Tibial nerve (tissue), 4 donors: ENCODE results near the gene GOLPH3L. TPM values are rescaled to one million over a fixed set of nuclear protein-coding genes. Genes with fewer than 3 reads are reported as not detected.
A peak's percentile ranks its signal among the peaks of the same experiment; 100 is the strongest.

Source experiments
- DNase-seq, 2 donors: peaks; one replicate each; pipeline ENCODE4 v3.0.0-alpha.2; 2019; ENCODE audit warnings: low spot score in 2 of 2
- H3K27ac ChIP-seq, 4 donors: fragments of 200-600 bp; sonication (generic) in 3 of 4; one replicate each; pipeline ENCODE4 v1.5.1; 2017 to 2019; ENCODE audit warnings: mild to moderate bottlenecking in 1 of 4
- H3K27me3 ChIP-seq, 2 donors: fragments of 200-600 bp; sonication (generic) in 1 of 2; one replicate each; pipeline versions ENCODE4 v1.5.1 to v1.6.0; 2017 to 2019
- H3K36me3 ChIP-seq, 3 donors: fragments of 200-600 bp; sonication (generic); one replicate each; pipeline ENCODE4 v1.5.1; 2018 to 2019
- H3K4me1 ChIP-seq, 4 donors: fragments of 200-600 bp; sonication (generic) in 3 of 4; one replicate each; pipeline ENCODE4 v1.5.1; 2017 to 2019
- H3K4me3 ChIP-seq, 4 donors: fragments of 200-600 bp; sonication (generic) in 3 of 4; one replicate each; pipeline ENCODE4 v1.5.1; 2017 to 2019; ENCODE audit warnings: mild to moderate bottlenecking in 1 of 4, moderate library complexity in 1 of 4
- H3K9me3 ChIP-seq, 4 donors: fragments of 200-600 bp; sonication (generic) in 3 of 4; one replicate each; pipeline ENCODE4 v1.5.1; 2017 to 2019
- EP300 ChIP-seq, 2 donors: sonication (generic); formaldehyde crosslinking; IDR thresholded peaks; one replicate each; pipeline ENCODE4 v1.6.1; 2017; ENCODE audit warnings: antibody characterized with exemption in 2 of 2, mild to moderate bottlenecking in 1 of 2
- POLR2A ChIP-seq, 2 donors: fragments of 450-650 bp; IDR thresholded peaks; one replicate each; pipeline ENCODE4 v1.6.1; 2017; ENCODE audit warnings: antibody characterized with exemption in 2 of 2, mild to moderate bottlenecking in 2 of 2, moderate library complexity in 2 of 2
- WGBS, 2 donors: methylation state at CpG; one replicate each; pipeline ENCODE4 v1.1.5; 2018; 5-methylcytosine and 5-hydroxymethylcytosine counted together
- total RNA-seq, 4 donors: library from RNA; depleted of rRNA; stranded (reverse); fragments of >200 nt; gene quantifications; one replicate each; pipeline ENCODE4 v1.1.0, GENCODE V29; 2016
- TF ChIP-seq, protein P1 (sequence below), 5 experiments: fragments of 200-600 bp in 3 of 5; fragments of 450-650 bp in 2 of 5; sonication (generic) in 3 of 5; IDR thresholded peaks; one replicate each; pipeline ENCODE4 v1.5.1; 2016 to 2019; ENCODE audit warnings: antibody characterized with exemption in 5 of 5, mild to moderate bottlenecking in 3 of 5, moderate library complexity in 2 of 5

The GOLPH3L gene
- total RNA-seq, 4 donors from 2014 or later = 20.6 to 30.9 (median 26.5) TPM

DNA sequence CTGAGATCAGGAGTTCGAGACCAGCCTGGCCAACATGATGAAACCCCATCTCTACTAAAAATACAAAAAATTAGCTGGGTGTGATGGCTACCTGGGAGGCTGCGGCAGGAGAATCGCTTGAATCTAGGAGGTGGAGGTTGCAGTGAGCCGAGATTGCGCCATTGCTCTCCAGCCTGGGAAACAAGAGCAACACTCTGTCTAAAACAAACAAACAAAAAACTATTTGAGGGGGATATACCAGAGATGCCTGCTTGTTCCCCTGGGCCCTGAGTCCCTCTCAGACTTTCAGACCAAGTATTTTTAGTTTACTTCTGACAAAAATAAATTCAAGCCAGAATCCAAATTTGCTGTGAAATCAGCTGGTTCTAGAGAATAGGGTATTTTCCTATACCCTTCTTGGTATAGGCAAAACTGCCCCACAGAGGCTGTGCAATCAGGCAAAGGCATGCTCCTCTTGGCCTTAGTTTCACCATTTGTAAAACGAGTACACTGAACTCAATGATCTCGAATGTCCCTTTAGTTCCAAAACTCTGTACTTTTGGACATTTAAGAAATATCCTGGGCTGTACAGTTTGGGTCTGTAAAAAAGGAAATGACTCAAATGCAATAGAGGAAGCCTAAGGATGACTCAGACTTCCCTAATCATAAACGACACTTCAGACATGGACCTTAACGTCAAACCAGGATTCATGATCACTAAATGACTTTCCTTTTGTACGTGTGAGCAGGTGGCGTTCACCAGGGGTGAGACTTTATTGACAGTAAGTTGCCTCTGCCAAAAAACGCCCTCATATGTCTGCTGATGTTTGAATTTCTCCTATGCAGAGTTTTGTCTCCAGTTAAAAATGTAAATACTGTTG is 83.7 kb downstream of the GOLPH3L start:
- H3K9me3 ChIP-seq = no peaks in the 10 kb centered on the region
- peaks cover 2 to 58% (median 39%) of the 10 kb centered on the region in 4 donors for H3K4me1 ChIP-seq
- H3K27me3 ChIP-seq = no peaks in the 10 kb centered on the region
- peak in 1 of 2 donors; percentile 43 for DNase-seq
- H3K27ac ChIP-seq = peak overlapping the region in 3 of 4 donors; percentile 66 to 87 (median 84)
- WGBS, 2 donors = 53 to 58% methylated on average over 12 of the region's 12 CpGs
- H3K36me3 ChIP-seq = peaks cover 0 to 24% (median 0%) of the 10 kb centered on the region in 3 donors
- peak; percentile 85 to 90 for TF ChIP-seq EP300 (IDR thresholded peaks at IDR 0.05)
- TF ChIP-seq POLR2A (IDR thresholded peaks at IDR 0.05) = no peak
- TF ChIP-seq, protein P1, sequence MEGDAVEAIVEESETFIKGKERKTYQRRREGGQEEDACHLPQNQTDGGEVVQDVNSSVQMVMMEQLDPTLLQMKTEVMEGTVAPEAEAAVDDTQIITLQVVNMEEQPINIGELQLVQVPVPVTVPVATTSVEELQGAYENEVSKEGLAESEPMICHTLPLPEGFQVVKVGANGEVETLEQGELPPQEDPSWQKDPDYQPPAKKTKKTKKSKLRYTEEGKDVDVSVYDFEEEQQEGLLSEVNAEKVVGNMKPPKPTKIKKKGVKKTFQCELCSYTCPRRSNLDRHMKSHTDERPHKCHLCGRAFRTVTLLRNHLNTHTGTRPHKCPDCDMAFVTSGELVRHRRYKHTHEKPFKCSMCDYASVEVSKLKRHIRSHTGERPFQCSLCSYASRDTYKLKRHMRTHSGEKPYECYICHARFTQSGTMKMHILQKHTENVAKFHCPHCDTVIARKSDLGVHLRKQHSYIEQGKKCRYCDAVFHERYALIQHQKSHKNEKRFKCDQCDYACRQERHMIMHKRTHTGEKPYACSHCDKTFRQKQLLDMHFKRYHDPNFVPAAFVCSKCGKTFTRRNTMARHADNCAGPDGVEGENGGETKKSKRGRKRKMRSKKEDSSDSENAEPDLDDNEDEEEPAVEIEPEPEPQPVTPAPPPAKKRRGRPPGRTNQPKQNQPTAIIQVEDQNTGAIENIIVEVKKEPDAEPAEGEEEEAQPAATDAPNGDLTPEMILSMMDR (IDR thresholded peaks at IDR 0.05) = no peak
- H3K4me3 ChIP-seq = no peak overlapping the region

DNA sequence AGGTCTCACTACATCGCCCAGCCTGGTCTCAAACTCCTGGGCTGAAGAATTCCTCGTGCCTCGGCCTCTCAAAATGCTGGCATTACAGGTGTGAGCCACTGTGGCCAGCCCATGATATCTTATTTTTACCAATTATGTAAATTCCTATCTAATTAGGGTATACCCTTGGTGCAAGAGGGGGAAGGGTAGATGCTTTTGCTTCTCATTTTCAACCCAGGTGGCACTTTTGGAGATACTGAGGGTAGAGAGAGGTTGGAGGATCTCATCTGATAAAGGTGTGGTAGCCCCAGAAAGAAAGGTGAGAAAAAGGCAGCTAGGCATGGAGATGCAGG is 85.0 kb downstream of the GOLPH3L start:
- H3K27me3 ChIP-seq = no peaks in the 10 kb centered on the region
- no peak overlapping the region for H3K4me3 ChIP-seq
- H3K27ac ChIP-seq = peak overlapping the region; percentile 20 to 87 (median 75)
- peaks cover 0 to 21% (median 0%) of the 10 kb centered on the region in 3 donors for H3K36me3 ChIP-seq
- no peaks in the 10 kb centered on the region for H3K9me3 ChIP-seq
- 95 to 100% methylated on average over 3 of the region's 3 CpGs for WGBS, 2 donors
- H3K4me1 ChIP-seq = peaks cover 2 to 58% (median 39%) of the 10 kb centered on the region in 4 donors
- no peak for TF ChIP-seq POLR2A (IDR thresholded peaks at IDR 0.05)
- no peak for TF ChIP-seq EP300 (IDR thresholded peaks at IDR 0.05)
- TF ChIP-seq, protein P1 (IDR thresholded peaks at IDR 0.05) = no peak
- DNase-seq = no peak

DNA sequence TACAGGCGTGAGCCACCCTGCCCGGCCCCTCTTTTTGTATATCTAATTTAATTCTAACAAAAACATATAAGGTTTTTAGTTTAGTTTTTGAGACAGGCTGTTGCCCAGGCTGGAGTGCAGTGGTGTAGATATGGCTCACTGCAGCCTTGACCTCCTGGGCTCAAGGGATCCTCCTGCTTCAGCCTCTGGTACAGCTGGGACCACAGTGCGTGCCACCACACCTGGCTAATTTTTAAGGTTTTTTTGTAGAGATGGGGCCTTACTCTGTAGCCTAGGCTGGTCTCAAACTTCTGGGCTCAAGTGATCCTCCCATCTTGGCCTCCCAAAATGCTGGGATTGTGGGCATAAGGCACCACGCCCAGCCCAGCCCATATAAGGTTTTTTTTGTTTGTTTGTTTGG is 86.4 kb downstream of the GOLPH3L start:
- peak overlapping the region in 3 of 4 donors; percentile 66 to 87 (median 84) for H3K27ac ChIP-seq
- H3K36me3 ChIP-seq = peaks cover 0 to 8% (median 0%) of the 10 kb centered on the region in 3 donors
- no peak for DNase-seq
- H3K27me3 ChIP-seq = no peaks in the 10 kb centered on the region
- TF ChIP-seq, protein P1 (IDR thresholded peaks at IDR 0.05) = no peak
- TF ChIP-seq POLR2A (IDR thresholded peaks at IDR 0.05) (no peak), EP300 (IDR thresholded peaks at IDR 0.05) (no peak)
- H3K9me3 ChIP-seq = no peaks in the 10 kb centered on the region
- H3K4me1 ChIP-seq = peaks cover 2 to 58% (median 39%) of the 10 kb centered on the region in 4 donors
- no peak overlapping the region for H3K4me3 ChIP-seq
- 97 to 98% methylated on average over 4 of the region's 4 CpGs for WGBS, 2 donors

DNA sequence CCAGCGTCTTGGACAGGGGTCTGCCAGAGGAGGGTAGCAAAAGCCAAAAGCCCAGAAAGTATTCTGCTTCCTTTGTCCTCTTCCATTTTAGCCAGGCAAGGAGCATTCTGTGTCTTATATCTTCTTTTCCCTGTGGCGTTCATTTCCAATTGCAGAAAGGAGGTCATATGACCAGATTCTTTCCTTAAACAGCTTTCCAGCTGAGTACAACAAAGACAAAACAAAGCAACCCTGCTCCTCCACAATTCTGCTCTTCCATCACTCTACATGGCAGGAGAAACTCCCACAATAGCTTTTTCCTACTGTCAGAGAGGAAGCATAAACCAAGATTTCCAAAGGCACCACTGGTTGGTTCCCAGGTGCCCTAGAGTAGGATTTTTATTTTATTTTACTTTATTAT is 87.2 kb downstream of the GOLPH3L start:
- 30 to 42% methylated on average over 2 of the region's 2 CpGs for WGBS, 2 donors
- H3K9me3 ChIP-seq = no peaks in the 10 kb centered on the region
- peaks cover 0 to 3% (median 0%) of the 10 kb centered on the region in 3 donors for H3K36me3 ChIP-seq
- no peak overlapping the region for H3K4me3 ChIP-seq
- H3K27me3 ChIP-seq = no peaks in the 10 kb centered on the region
- no peak for DNase-seq
- TF ChIP-seq, protein P1 (IDR thresholded peaks at IDR 0.05) = no peak
- TF ChIP-seq EP300 (IDR thresholded peaks at IDR 0.05) = peak in 1 of 2 donors; percentile 23
- no peak for TF ChIP-seq POLR2A (IDR thresholded peaks at IDR 0.05)
- H3K27ac ChIP-seq = peak overlapping the region in 3 of 4 donors; percentile 66 to 87 (median 84)
- H3K4me1 ChIP-seq = peaks cover 2 to 56% (median 39%) of the 10 kb centered on the region in 4 donors
